Urinary bladder (tissue), 4 donors: Measurements from ENCODE around the gene VAMP5. TPM values are rescaled to one million over a fixed set of nuclear protein-coding genes. Genes with fewer than 3 reads are reported as not detected.
"Not testable (repeated sequence)": the region's sequence is repeated elsewhere in the genome, so short reads cannot be mapped to it uniquely, and the experiment has no call there.

Source experiments
- DNase-seq: peaks from one replicate; pipeline ENCODE4 v3.0.0-alpha.2; 2015; ENCODE audit errors: extremely low spot score
- H3K27ac ChIP-seq: one replicate; pipeline ENCODE4 v1.5.1; 2013; ENCODE audit warnings: low read depth, mild to moderate bottlenecking, moderate library complexity
- H3K36me3 ChIP-seq: one replicate; pipeline ENCODE4 v1.6.1; 2013; ENCODE audit warnings: mild to moderate bottlenecking, moderate library complexity; ENCODE audit not compliant: insufficient read depth
- H3K4me1 ChIP-seq: one replicate; pipeline ENCODE4 v1.6.1; 2013; ENCODE audit warnings: mild to moderate bottlenecking, moderate library complexity; ENCODE audit not compliant: insufficient read depth
- H3K4me3 ChIP-seq: one replicate; pipeline ENCODE4 v1.5.1; 2013; ENCODE audit warnings: low read depth, low read length
- WGBS: extraction: QIAGEN DNeasy Blood & Tissue Kit; methylation state at CpG from one replicate; pipeline ENCODE4 v1.1.7; 2013; 5-methylcytosine and 5-hydroxymethylcytosine counted together
- polyA plus RNA-seq: library from polyadenylated mRNA; stranded (reverse); fragments of 200-250 nt; gene quantifications from one replicate; pipeline ENCODE4 v1.2.3, GENCODE V29; 2013
- total RNA-seq: library from RNA; depleted of rRNA; stranded (reverse); fragments of >200 nt; gene quantifications from one replicate; pipeline ENCODE4 v1.2.3, GENCODE V29; 2014
- donor health status: healthy with polysubstance abuse.
- donor health status: healthy.

VAMP5 gene
- total and polyA plus RNA-seq, 2 donors: 8.0 to 157 TPM

GRCh38 chr2:85544915-85545779 is 39.1 kb upstream of the VAMP5 start:
- 66% methylated on average over 5 of the region's 5 CpGs for WGBS
- not testable (repeated sequence) for H3K4me3 ChIP-seq, H3K27ac ChIP-seq, H3K36me3 ChIP-seq, H3K4me1 ChIP-seq, DNase-seq

- 77% methylated on average over 5 of the region's 5 CpGs for WGBS
- Histone ChIP-seq H3K4me3 (no peak overlapping the region), H3K4me1 (no peaks in the 10 kb centered on the region), H3K27ac (no peak overlapping the region), H3K36me3 (peaks cover 2% of the 10 kb centered on the region)
- DNase-seq: no peak
Measured at GRCh38 chr2:85545780-85546240, 38.4 kb upstream of the VAMP5 start.

GRCh38 chr2:85547089-85547858 is 37.0 kb upstream of the VAMP5 start:
- 83% methylated on average over 1 of the region's 1 CpG for WGBS
- DNase-seq: no peak

GRCh38 chr2:85547859-85548607 is 36.2 kb upstream of the VAMP5 start:
- no peak overlapping the region for H3K27ac ChIP-seq
- H3K36me3 ChIP-seq: peaks cover 2% of the 10 kb centered on the region

More at GRCh38 chr2:85547089-85547858, 37.0 kb upstream of the VAMP5 start:
- peaks cover 2% of the 10 kb centered on the region for H3K36me3 ChIP-seq
- H3K4me3 ChIP-seq: no peak overlapping the region
- no peak overlapping the region for H3K27ac ChIP-seq
- H3K4me1 ChIP-seq: no peaks in the 10 kb centered on the region

GRCh38 chr2:85548608-85548900 is 35.7 kb upstream of the VAMP5 start:
- no peak for DNase-seq
- H3K4me3 ChIP-seq: no peak overlapping the region
- WGBS: 48% methylated on average over 2 of the region's 2 CpGs
- peaks cover 4% of the 10 kb centered on the region for H3K36me3 ChIP-seq
- H3K4me1 ChIP-seq: no peaks in the 10 kb centered on the region
- H3K27ac ChIP-seq: no peak overlapping the region

More at GRCh38 chr2:85547859-85548607, 36.2 kb upstream of the VAMP5 start:
- WGBS: 73% methylated on average over 6 of the region's 6 CpGs
- DNase-seq: no peak
- no peaks in the 10 kb centered on the region for H3K4me1 ChIP-seq
- no peak overlapping the region for H3K4me3 ChIP-seq

GRCh38 chr2:85549095-85549494 is 35.1 kb upstream of the VAMP5 start:
- Histone ChIP-seq H3K4me1 (no peaks in the 10 kb centered on the region), H3K4me3 (no peak overlapping the region), H3K27ac (no peak overlapping the region), H3K36me3 (peaks cover 4% of the 10 kb centered on the region)
- 89% methylated on average over 10 of the region's 10 CpGs for WGBS
- DNase-seq: no peak

- Histone ChIP-seq H3K36me3 (peaks cover 4% of the 10 kb centered on the region), H3K4me3 (no peak overlapping the region), H3K4me1 (no peaks in the 10 kb centered on the region), H3K27ac (peak overlapping the region; percentile 53)
- WGBS: 34% methylated on average over 4 of the region's 4 CpGs
- DNase-seq: no peak
Measured at GRCh38 chr2:85549826-85550225, 34.4 kb upstream of the VAMP5 start.

- Histone ChIP-seq H3K4me1 (no peaks in the 10 kb centered on the region), H3K4me3 (no peak overlapping the region), H3K36me3 (peaks cover 4% of the 10 kb centered on the region), H3K27ac (peak overlapping the region; percentile 53)
- DNase-seq: no peak
- WGBS: 84% methylated on average over 10 of the region's 10 CpGs
Measured at GRCh38 chr2:85550486-85550885, 33.7 kb upstream of the VAMP5 start.

- Histone ChIP-seq H3K4me1 (no peaks in the 10 kb centered on the region), H3K36me3 (peaks cover 4% of the 10 kb centered on the region), H3K27ac (no peak overlapping the region), H3K4me3 (no peak overlapping the region)
- 70% methylated on average over 9 of the region's 9 CpGs for WGBS
- DNase-seq: peak; percentile 56
Measured at GRCh38 chr2:85551698-85552678, 32.2 kb upstream of the VAMP5 start.

- H3K4me3 ChIP-seq: no peak overlapping the region
- whole genome bisulfite sequencing: 77% methylated on average over 6 of the region's 6 CpGs
- no peak overlapping the region for H3K27ac ChIP-seq
- DNase-seq: no peak
- peaks cover 4% of the 10 kb centered on the region for H3K36me3 ChIP-seq
- no peaks in the 10 kb centered on the region for H3K4me1 ChIP-seq
Measured at GRCh38 chr2:85553184-85553583, 31.0 kb upstream of the VAMP5 start.

- Histone ChIP-seq H3K4me3 (no peak overlapping the region), H3K27ac (no peak overlapping the region), H3K36me3 (peaks cover 4% of the 10 kb centered on the region), H3K4me1 (peaks cover 2% of the 10 kb centered on the region)
- no peak for DNase-seq
- 92% methylated on average over 3 of the region's 3 CpGs for WGBS
Measured at GRCh38 chr2:85554980-85555612, 29.1 kb upstream of the VAMP5 start.

GRCh38 chr2:85557130-85557529 is 27.1 kb upstream of the VAMP5 start:
- peaks cover 2% of the 10 kb centered on the region for H3K4me1 ChIP-seq
- peaks cover 3% of the 10 kb centered on the region for H3K36me3 ChIP-seq
- no peak overlapping the region for H3K4me3 ChIP-seq
- no peak for DNase-seq
- H3K27ac ChIP-seq: no peak overlapping the region
- 92% methylated on average over 5 of the region's 5 CpGs for WGBS
